ENCODE results near the gene SBF2. TPM values are rescaled to one million over a fixed set of nuclear protein-coding genes. Genes with fewer than 3 reads are reported as not detected.

Gene SBF2
- total and polyA plus RNA-seq, 2 of the 13 experiments (the other 11 are each of a cell fraction or from before 2014, with no cell fraction given): 24.0 to 45.8 TPM

DNA sequence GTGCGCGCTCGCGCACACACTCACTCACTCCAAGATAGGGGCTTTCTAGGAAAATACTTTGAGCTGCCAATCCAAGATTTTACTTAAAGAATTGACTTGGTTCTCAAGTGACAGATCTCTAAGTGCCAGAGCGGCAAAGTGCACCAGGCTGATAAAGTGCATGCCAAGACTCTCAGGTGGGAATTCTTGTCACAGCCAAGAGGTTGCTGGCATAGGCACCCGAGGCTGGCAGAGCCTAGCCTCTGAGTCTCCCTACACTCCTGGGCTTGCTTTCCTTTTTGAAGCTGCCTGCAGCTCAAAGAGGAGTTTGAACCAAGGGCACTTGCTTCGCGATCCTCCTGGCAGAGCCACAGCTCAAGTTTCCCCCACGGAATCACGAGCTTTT, 8.3 kb upstream of the SBF2 start:
- POLR2A ChIA-PET: interaction anchor here (0.9 to 5.0 kb wide), 7 partner anchors 13 to 543 kb away, joined by 3 to 221 read pairs (median 14); partner anchors contain the start of gene SBF2
- FAIRE-seq: no peak
- in situ Hi-C loops (cut with HindIII; ENCODE audit: extremely low pct_ligation_motif_present, low pct_unique_long_range_greater_than_20kb) (loop anchor here (10.0 kb wide), 1 partner anchor 328 kb away; no protein-coding TSS in a partner anchor), intact Hi-C loops (cut with micrococcal nuclease; ENCODE audit: unreplicated experiment) (loop anchor here (2.0 kb wide), 2 partner anchors 14 to 94 kb away; no protein-coding TSS in a partner anchor)
- H3K9ac ChIP-seq (ENCODE audit: insufficient read depth, low read depth, low read length): peak overlapping the region; percentile 91
- H4K20me1 ChIP-seq (ENCODE audit: insufficient read depth, low read length): no peaks in the 10 kb centered on the region; the same call in 1 of the 2 replicates
- no peaks in the 10 kb centered on the region; a peak in 1 of 5 replicates for H3K27me3 ChIP-seq (ENCODE audit: control insufficient read depth in 1 of 2, insufficient read depth in 2 of 2, low read length in 2 of 2)
- H3K27ac ChIP-seq (ENCODE audit: extremely low read length, insufficient read depth, low read length): peak overlapping the region; percentile 92
- DNase-seq (ENCODE audit: low spot score): no peak
- BruUV-seq (replicated peaks): no TSS peak
- no peak for ATAC-seq
- peak overlapping the region; percentile 79 to 88 (median 82) for H3K4me3 ChIP-seq (replicated peaks in 1 of 3; ENCODE audit: insufficient read depth in 1 of 3, low read depth in 2 of 3, low read length in 3 of 3)
- H3K4me1 ChIP-seq (ENCODE audit: insufficient read depth, low read length): peaks cover 34% of the 10 kb centered on the region
- peak overlapping the region; percentile 98 for H3K4me2 ChIP-seq (ENCODE audit: low read depth, low read length)
- H2AFZ ChIP-seq (ENCODE audit: low read length): peak overlapping the region; percentile 11
- H3K9me3 ChIP-seq (ENCODE audit: low read length): no peaks in the 10 kb centered on the region
- CTCF ChIA-PET (ENCODE audit: low intra/inter-chr PET ratio, low total read pairs): no interaction called here
- peaks cover 35% of the 10 kb centered on the region for H3K79me2 ChIP-seq (ENCODE audit: insufficient read depth, low read length)
- no peaks in the 10 kb centered on the region for H3K36me3 ChIP-seq (replicated peaks in 1 of 2; ENCODE audit: control insufficient read depth in 1 of 2, insufficient read depth in 2 of 2, low read length in 2 of 2)
- WGBS (ENCODE audit: low lambda C conversion rate): 22% methylated on average over 10 of the region's 10 CpGs
- TF ChIP-seq PTBP1 (IDR thresholded peaks at IDR 0.05; ENCODE audit: low read depth, low read length, poor library complexity, severe bottlenecking) (no peak), JUND (CRISPR knock-in tag; IDR thresholded peaks at IDR 0.05) (no peak), ZNF263 (CRISPR knock-in tag; IDR thresholded peaks at IDR 0.05) (peak; percentile 74; the same call in 1 of the 2 replicates), KDM2A (CRISPR knock-in tag; IDR thresholded peaks at IDR 0.05; ENCODE audit: borderline replicate concordance, low read depth) (no peak), BCL6 (CRISPR knock-in tag; IDR thresholded peaks at IDR 0.05) (peak; percentile 84), KDM5A (IDR thresholded peaks at IDR 0.05; ENCODE audit: borderline replicate concordance, low read length) (peak; percentile 16; the same call in 1 of the 2 replicates), ZNF883 (CRISPR knock-in tag; IDR thresholded peaks at IDR 0.05; ENCODE audit: not compliant biosample characterization) (peak; percentile 4), ZNF780A (CRISPR knock-in tag; IDR thresholded peaks at IDR 0.05) (no peak), ZNF430 (CRISPR knock-in tag; IDR thresholded peaks at IDR 0.05) (0 out of 2 replicates have a peak, but pooled peaks have one; percentile 10), TCF12 (IDR thresholded peaks at IDR 0.05) (no peak), TCF12 (CRISPR knock-in tag; IDR thresholded peaks at IDR 0.05) (peak; percentile 4; the same call in 1 of the 2 replicates), POGZ (CRISPR knock-in tag; IDR thresholded peaks at IDR 0.05) (0 out of 2 replicates have a peak, but pooled peaks have one; percentile 14), RNF2 (conservative IDR thresholded peaks at IDR 0.05; ENCODE audit: low read depth) (no peak)
- TF ChIP-seq, protein P1, sequence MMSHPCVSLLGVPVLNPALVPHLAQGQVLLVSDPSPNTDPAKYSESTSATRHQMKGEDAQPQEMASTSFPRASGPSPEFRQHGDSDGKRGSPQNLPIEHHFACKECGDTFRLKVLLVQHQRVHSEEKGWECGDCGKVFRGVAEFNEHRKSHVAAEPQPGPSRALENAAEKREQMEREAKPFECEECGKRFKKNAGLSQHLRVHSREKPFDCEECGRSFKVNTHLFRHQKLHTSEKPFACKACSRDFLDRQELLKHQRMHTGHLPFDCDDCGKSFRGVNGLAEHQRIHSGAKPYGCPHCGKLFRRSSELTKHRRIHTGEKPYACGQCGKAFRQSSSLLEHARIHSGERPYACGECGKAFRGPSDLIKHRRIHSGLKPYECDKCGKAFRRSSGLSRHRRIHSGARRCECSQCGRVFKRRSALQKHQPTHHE (CRISPR knock-in tag; IDR thresholded peaks at IDR 0.05; ENCODE audit: borderline replicate concordance): no peak
- TF ChIP-seq, protein P2, sequence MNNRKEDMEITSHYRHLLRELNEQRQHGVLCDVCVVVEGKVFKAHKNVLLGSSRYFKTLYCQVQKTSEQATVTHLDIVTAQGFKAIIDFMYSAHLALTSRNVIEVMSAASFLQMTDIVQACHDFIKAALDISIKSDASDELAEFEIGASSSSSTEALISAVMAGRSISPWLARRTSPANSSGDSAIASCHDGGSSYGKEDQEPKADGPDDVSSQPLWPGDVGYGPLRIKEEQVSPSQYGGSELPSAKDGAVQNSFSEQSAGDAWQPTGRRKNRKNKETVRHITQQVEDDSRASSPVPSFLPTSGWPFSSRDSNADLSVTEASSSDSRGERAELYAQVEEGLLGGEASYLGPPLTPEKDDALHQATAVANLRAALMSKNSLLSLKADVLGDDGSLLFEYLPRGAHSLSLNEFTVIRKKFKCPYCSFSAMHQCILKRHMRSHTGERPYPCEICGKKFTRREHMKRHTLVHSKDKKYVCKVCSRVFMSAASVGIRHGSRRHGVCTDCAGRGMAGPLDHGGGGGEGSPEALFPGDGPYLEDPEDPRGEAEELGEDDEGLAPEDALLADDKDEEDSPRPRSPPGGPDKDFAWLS (CRISPR knock-in tag; IDR thresholded peaks at IDR 0.05; ENCODE audit: borderline replicate concordance): no peak
- TF ChIP-seq, protein P3, sequence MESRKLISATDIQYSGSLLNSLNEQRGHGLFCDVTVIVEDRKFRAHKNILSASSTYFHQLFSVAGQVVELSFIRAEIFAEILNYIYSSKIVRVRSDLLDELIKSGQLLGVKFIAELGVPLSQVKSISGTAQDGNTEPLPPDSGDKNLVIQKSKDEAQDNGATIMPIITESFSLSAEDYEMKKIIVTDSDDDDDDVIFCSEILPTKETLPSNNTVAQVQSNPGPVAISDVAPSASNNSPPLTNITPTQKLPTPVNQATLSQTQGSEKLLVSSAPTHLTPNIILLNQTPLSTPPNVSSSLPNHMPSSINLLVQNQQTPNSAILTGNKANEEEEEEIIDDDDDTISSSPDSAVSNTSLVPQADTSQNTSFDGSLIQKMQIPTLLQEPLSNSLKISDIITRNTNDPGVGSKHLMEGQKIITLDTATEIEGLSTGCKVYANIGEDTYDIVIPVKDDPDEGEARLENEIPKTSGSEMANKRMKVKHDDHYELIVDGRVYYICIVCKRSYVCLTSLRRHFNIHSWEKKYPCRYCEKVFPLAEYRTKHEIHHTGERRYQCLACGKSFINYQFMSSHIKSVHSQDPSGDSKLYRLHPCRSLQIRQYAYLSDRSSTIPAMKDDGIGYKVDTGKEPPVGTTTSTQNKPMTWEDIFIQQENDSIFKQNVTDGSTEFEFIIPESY (CRISPR knock-in tag; IDR thresholded peaks at IDR 0.05): 0 out of 2 replicates have a peak, but pooled peaks have one; percentile 20
- TF ChIP-seq, protein P4, sequence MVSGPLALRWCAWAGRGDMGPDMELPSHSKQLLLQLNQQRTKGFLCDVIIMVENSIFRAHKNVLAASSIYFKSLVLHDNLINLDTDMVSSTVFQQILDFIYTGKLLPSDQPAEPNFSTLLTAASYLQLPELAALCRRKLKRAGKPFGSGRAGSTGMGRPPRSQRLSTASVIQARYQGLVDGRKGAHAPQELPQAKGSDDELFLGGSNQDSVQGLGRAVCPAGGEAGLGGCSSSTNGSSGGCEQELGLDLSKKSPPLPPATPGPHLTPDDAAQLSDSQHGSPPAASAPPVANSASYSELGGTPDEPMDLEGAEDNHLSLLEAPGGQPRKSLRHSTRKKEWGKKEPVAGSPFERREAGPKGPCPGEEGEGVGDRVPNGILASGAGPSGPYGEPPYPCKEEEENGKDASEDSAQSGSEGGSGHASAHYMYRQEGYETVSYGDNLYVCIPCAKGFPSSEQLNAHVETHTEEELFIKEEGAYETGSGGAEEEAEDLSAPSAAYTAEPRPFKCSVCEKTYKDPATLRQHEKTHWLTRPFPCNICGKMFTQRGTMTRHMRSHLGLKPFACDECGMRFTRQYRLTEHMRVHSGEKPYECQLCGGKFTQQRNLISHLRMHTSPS (CRISPR knock-in tag; IDR thresholded peaks at IDR 0.05; ENCODE audit: low read depth): 0 out of 2 replicates have a peak, but pooled peaks have one; percentile 15
